Astrocyte of the spinal cord (primary cell): Measurements from ENCODE around the gene CCDC88A.
"Not testable (repeated sequence)": the region's sequence is repeated elsewhere in the genome, so short reads cannot be mapped to it uniquely, and the experiment has no call there.

Experiments used
- DNase-seq: peaks from one replicate; pipeline ENCODE4 v3.0.0; 2011; ENCODE audit warnings: low read depth, low spot score
- H3K4me3 ChIP-seq: 2 replicates; pipeline ENCODE4 v1.5.1; 2011; ENCODE audit warnings: low read depth, mild to moderate bottlenecking, low read length, moderate library complexity
- in situ Hi-C: cut with HindIII; loops from 2 replicates; pipeline ENCODE4 v1.10.0; 2017; ENCODE audit warnings: low sequenced_read_pairs
- TF ChIP-seq, protein P1 (sequence below): IDR thresholded peaks from 2 replicates; pipeline ENCODE4 v1.5.1; 2012; ENCODE audit warnings: low read depth, mild to moderate bottlenecking, low read length, inconsistent platforms

The CCDC88A gene

DNA sequence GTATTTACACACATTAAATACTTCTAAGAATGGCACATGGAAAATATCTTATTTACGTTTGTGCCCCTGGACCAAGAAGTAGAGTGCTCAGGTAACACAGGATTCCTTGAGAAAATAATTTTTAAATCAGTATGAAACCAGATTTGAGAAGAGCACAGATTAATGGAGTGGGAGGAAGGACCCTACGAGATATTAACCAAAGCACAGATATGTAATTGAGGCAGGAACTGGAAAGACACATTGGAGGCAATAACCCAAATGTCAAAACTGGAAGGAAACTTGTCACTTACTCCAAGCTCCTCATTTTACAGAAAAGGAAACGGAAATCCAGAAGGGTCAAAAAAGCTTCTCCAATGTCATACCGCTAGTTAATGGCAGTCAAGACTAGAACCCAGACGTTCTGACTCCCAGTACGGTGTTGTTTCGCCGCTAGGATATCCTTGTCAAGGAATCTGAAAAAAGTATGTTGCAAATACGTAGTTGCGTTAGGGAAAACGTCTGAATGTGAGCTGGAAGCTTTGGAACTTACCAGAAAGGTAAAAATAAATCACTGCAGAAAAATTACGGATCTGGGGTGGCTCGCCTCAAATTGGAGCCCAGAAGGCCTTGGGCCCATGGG, 151.3 kb downstream of the CCDC88A start:
- DNase-seq, result no peak

DNA sequence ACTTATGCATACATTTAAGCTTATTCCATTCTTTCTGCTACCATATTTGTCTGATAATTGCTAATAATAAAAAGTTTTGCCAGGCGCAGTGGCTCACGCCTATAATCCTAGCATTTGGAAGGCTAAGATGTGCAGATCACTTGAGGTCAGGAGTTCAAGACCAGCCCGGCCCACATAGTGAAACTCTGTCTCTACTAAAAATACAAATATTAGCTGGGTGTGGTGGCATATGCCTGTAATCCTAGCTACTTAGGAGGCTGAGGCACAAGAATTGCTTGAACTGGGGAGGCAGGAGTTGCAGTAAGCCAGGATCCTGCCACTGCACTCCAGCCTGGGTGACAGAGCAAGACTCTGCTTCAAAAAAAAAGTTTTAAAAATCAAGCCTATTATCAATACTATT, 160.1 kb downstream of the CCDC88A start:
- H3K4me3 ChIP-seq, in situ Hi-C loops, DNase-seq: not testable (repeated sequence)

More for the DNA sequence above, 151.3 kb downstream of the CCDC88A start:
- TF ChIP-seq, protein P1, sequence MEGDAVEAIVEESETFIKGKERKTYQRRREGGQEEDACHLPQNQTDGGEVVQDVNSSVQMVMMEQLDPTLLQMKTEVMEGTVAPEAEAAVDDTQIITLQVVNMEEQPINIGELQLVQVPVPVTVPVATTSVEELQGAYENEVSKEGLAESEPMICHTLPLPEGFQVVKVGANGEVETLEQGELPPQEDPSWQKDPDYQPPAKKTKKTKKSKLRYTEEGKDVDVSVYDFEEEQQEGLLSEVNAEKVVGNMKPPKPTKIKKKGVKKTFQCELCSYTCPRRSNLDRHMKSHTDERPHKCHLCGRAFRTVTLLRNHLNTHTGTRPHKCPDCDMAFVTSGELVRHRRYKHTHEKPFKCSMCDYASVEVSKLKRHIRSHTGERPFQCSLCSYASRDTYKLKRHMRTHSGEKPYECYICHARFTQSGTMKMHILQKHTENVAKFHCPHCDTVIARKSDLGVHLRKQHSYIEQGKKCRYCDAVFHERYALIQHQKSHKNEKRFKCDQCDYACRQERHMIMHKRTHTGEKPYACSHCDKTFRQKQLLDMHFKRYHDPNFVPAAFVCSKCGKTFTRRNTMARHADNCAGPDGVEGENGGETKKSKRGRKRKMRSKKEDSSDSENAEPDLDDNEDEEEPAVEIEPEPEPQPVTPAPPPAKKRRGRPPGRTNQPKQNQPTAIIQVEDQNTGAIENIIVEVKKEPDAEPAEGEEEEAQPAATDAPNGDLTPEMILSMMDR, result no peak
- in situ Hi-C loops, result no loop called here
- peak overlapping the region; percentile 80 for H3K4me3 ChIP-seq

DNA sequence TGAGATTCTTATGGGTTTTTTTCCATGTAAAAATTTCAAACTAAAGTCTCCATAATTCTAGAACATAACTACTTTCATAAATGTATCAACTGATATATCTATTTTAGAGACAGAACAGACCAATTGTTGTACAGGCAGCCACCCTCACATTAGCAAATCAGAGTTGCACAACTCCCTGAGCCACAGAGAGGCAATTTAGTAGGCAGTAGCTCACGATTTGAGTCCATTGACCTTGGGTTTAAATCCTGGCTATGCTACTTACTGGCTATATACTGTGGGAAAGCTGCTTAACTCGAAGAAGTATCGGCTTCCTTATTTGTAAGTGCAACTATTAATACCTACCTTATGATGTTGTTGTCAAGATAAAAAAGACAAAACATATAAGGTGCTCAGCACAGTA, 166.8 kb downstream of the CCDC88A start:
- TF ChIP-seq, protein P1, result no peak
- in situ Hi-C loops, result no loop called here

DNA sequence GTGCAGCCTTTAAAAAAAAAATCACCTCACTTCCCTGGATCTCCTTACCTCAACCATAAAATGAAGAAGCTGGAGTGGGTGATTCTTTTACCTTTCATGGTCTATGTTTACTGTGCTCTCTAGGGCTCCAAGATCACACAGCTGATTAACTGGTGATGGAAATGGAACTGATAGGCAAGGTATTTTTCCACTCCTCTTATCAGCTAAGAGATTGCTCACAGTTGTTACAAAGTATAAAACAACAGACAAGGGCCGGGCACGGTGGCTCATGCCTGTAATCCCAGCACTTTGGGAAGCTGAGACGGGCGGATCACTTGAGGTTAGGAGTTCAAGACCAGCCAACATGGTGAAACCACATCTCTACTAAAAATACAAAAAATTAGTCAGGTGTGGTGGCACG, 172.6 kb downstream of the CCDC88A start:
- DNase-seq, result no peak
- TF ChIP-seq, protein P1, result no peak
- no peak overlapping the region for H3K4me3 ChIP-seq
- in situ Hi-C loops, result no loop called here

More for the DNA sequence above, 166.8 kb downstream of the CCDC88A start:
- DNase-seq, result no peak
- H3K4me3 ChIP-seq, result no peak overlapping the region

DNA sequence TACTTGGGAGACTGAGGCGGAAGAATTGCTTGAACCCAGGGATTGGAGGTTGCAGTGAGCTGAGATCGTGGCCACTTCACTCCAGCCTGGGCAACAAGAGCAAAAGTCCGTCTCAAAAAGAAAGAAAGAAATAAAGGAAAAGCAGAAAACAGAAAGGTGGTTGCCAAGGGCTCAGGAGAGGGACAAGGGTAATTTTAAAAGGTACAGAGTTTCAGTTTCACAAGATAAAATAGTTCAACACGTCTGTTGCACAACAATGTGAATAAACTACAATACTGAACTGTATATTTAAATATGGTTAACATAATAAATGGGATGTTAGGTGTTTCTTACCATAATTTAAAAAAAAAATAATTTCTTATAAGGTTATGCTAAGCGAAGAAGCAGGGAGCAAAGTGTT, 174.2 kb downstream of the CCDC88A start:
- no peak overlapping the region for H3K4me3 ChIP-seq
- in situ Hi-C loops, result no loop called here
- TF ChIP-seq, protein P1, result no peak
- no peak for DNase-seq

DNA sequence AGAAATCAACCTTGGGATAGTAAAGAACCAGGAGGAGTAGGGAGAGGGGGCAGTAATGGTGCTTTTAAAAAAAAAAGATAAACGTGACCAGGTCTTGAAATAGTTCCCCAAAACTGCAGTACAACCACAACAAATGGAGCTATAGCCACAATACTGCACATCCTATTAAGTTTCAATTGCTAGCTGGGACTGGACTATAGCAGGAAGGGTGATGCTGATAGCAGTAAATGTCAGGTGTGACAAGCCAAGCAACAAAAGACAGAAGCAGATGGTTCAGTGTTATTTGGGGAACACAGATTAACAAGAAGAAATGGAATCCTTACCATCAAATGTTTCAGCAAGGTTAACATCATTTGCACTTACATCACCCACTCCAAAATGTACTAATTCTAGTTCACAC, 177.0 kb downstream of the CCDC88A start:
- TF ChIP-seq, protein P1, result no peak
- in situ Hi-C loops, result no loop called here
- DNase-seq, result no peak
- no peak overlapping the region for H3K4me3 ChIP-seq

DNA sequence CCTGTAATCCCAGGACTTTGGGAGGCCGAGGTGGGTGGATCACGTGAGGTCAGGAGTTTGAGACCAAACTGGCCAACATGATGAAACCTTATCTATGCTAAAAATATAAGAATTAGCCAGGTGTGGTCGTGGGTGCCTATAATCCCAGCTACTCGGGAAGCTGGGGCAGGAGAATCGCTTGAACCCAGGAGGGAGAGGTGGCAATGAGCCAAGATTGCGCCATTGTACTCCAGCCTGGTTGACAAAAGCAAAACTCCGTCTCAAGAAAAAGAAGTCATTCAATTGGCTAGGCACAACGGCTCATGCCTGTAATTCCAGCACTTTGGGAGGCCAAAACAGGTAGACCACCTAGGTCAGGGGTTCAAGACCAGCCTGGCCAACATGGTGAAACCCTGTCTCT, 178.1 kb downstream of the CCDC88A start:
- H3K4me3 ChIP-seq, in situ Hi-C loops, DNase-seq: not testable (repeated sequence)

DNA sequence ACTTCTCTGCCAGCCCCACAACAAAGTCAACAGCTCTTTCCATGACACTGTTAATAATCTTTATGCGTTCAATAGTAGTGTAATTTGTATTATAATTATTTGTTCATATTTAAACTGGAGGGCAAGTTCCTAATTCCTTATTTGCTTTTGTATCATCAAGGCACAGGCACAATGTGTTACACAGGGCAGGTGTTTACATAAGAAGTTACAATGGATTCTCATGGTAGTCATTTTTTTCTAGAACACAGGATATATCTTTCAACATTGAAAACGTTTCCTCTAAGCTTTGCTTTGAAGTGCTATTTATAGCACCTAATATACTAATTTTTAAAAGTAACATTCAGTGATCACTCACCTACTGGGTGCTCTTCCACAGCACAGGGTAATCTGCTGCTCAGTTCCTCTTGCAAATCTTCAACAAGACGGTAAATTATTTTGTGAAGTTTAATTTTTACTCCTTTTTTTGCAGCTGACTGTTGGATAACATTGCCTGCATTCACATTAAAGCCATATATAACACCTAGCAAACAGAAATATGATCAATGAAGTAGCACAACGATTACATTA, 179.9 kb downstream of the CCDC88A start:
- no peak for DNase-seq
- no peak overlapping the region for H3K4me3 ChIP-seq
- TF ChIP-seq, protein P1, result no peak
- in situ Hi-C loops, result no loop called here
